AML-193 (cell line): ENCODE measurements around the gene MDFIC.

ENCODE experiments used
- DNase-seq, 2 experiments: peaks; one replicate each; lab custom pipeline; 2025; lab: John Stamatoyannopoulos, UW

The MDFIC gene

DNA sequence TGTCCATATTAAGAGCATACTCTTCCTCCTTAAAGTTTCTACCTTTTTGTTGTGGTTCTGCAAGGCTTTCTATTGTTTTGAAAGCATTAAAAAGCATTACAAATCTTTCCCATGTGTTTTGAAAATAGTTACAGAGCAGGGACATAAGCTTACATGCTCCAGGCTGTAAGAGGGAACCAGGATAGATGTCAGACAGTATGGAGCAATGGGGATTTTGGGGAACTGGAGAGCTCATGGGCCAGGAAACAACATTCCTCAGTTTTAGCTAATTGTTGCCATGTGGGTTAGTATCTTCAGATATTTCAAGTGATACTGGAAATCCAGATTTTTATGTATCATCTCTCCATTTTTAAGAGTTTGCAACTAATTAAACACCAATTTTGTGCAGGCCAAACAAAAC is 3.5 kb downstream of the MDFIC start:
- no peak for DNase-seq

DNA sequence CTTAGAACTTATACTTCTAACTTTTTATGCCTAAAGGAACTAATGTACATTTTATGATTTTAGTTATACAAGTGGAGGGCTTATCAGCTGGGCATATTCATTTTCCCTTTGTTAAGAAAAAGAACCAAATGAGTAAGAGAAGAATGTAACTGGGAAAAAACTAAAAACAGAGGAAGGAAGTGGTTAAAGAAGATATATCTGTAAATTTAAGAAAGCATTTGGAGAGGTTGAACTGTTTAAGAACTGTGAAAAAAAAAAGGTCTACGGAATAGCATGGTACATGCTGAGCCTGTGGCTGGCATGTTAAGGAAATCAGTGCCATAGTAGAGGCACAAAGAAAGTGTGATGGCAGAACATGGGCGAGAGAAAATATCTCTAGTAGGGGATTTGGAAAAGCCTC is 6.2 kb downstream of the MDFIC start:
- DNase-seq, result no peak

DNA sequence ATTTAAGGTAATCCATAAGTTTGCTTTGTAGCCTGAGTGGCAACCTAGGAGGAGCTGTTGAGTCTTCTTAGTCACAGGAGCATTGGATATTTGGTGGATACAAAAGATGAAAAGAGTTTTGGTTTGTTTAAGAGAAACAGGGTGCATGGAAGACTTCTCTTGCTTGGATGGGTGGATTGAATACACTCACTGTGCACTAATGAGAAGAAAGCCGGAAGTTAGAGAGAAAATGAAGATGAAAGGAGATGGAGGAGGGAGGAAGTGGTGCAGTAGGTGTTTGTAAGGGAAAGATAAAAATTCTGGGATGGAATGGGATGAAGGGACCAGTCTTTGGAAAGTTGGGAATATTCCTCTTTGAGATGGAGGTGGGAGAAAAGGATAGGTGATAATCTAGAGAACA is 7.7 kb downstream of the MDFIC start:
- DNase-seq, result no peak

DNA sequence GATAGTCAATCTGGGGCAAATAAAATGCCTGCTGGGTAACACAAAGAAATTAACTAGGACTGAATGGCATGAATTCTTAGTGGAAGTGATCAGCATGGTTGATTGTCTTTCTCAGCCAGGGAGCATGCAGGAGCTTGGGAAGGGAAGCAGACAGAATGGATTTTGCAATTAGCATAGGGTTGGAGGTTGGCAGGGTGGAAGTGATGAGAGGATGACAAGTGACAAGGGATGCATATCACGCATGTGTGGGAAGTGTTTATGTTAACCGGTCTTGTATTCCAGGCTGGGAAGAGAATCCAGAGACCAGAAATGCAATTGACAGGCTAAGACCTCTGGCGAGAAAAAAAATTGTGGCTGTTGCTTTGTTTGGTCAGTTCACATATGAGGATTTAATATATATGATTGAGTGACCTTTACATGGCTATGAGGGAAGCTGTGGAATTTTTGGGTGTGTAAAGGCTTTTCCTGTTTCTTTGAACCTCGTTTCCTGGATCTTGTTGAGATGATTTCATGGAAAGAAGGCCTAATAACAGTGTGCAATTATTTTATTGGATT is 8.3 kb downstream of the MDFIC start:
- no peak for DNase-seq

DNA sequence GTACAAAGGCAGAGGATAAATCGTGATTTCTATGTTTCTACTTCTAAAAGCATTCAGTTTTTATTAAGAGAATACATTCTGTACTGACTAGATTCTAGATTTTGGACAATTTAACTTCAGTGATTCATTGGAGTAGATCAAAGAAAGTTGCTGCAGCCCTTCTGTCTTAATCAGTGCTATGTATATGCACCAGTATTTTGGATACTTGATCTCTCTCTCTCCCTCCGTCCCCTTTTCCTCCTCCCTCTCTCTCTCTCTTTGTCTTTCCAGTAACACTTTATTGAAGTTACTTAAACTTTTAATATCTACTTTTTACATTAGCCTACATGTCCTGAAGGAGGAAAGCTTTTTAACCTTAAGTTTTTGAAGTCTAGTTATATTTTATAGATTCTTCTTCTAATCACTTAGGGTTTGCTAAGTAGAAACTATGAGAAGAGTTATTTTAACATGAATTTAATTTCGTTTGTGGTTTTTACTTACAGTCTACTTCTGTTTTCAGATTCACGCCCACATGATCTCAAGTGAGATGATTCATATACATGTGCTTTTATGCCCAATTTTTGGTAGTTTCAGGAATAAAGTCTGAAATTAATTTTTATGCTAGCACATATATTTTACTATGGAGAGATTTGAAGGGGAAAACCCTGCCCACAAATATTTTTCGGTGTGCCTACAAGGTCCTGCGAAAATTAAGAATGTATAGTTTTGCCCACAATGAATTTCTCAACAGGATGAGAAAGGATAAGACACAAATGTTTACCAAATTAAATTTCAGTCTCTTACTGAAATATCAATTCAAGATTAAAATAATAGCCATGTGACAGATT is 9.1 kb downstream of the MDFIC start:
- DNase-seq, result peak; percentile 51 to 60

DNA sequence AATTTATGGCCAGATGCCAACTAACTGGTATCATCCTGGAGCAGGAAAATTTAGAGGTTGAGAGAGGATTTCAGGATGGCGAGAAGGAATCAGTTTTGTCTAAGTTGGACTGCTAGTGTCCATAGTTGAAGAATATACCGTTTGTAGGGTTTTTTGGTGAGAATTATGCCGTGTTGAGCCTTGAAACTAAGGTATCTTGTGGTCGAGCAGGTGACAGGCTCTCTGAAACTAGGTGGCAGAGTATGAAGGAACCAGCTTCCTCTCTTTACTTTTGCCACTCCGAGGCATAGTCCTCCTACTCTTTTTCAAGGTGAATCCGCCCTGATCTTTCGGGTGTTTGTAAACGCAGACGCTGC is 9.7 kb downstream of the MDFIC start:
- DNase-seq, result no peak

DNA sequence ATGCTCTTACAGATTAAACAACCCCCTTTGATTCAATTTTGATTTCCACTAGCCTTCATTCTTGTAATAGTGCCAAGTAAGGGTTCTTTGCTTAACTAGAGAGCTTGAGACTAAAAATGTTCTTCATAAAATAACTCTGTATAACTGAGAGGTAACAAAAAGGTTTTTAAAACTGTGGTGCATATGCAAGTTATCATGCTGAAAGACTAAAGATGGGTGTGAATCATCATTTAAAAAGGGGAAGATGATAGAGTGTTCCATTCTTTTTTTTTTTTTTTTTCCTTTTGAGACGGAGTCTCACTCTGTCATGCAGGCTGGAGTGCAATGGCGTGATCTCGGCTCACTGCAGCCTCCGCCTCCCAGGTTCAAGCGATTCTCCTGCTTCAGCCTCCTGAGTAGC is 11.1 kb downstream of the MDFIC start:
- no peak for DNase-seq

DNA sequence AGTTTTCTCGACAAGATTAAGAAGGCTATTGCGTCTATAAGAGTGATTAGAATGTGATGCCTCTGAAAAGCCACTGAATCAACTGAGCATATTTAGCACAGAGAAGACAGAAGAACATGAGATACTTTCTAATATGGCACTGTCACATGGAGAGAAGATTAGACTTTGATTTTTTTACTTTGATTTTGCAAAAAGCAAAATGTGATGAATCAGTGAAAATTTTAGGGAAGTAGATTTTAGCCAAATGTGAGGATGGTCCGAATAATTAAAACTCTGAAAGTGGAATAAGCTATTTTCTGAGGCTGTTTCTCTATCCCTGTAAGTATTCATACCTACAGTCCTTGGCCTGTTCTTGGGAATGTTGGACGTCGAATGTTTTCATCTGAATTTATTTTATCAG is 11.8 kb downstream of the MDFIC start:
- DNase-seq, result no peak

DNA sequence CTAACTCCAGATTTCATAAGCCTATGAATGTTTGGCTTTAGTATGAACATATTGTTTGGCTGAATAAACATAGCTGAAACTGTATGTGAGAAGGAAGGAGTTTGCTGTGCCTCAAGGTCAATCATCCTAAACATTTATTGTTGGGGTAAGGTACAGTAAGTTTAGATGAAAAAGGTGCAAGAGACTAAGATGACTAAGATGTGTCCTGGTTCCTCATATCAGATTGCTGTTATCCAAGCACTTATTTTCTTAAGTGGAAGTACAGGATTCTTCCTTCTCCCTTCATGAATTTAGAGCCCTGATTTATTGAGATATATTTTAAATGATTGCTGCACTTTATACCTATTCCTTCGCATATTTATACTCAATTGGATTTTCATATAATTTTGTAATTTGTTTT is 12.2 kb downstream of the MDFIC start:
- no peak for DNase-seq

DNA sequence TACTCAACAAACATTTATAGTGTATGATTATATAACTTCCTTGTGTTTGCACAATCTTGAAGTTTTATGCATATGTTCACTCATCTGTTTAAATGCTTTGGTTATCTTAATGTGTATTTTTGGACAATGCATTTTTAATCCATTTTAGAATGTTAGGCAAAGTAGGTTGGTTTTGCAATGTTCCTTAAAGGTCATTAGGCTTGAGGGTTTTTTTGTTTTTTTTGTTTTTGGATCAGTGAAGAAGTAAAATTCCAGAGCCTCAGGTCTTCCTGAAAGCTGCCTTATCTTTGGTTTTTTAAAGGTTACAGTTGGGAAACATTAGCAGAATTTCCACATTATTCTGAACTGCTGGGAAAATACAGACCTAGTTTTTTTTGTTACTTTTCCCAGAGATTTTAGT is 12.8 kb downstream of the MDFIC start:
- no peak for DNase-seq

DNA sequence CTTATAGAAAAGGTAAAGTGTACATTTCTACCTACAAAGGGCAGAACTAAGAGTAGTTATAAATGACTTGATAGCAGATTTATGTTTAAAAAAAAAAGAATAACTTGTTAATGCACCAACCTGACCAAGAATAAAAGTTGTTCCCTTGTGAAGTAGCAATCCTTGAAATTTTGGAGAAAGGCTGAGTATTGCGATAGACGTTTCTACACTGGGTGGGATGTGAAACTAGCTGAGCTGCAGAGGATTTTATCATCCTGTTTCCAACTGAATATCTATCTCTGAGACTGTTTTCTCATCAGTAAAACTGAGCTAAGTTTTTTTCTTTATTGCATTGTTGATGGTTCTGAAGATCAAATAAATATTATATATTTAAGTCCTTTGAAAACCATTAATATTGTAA is 14.6 kb downstream of the MDFIC start:
- no peak for DNase-seq

DNA sequence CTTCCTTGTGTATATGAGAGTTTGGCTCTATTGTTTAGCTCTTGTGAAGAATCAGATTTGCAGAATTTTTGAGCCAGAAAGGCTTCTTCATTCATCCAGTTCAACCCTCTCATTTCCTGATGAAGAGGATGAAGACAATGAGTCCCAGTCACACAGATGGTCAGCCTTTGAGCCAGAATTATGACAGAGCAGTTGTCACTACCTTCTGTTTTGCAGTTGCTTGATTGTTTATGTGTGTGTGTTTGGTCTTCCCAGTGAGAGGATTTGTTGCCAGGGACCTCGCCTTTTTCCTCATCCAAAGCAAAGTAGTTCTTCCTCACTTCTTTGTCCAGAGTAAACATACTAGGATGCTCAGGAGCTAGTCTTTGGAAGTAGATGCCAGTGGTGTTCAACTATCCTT is 15.6 kb downstream of the MDFIC start:
- DNase-seq, result no peak

DNA sequence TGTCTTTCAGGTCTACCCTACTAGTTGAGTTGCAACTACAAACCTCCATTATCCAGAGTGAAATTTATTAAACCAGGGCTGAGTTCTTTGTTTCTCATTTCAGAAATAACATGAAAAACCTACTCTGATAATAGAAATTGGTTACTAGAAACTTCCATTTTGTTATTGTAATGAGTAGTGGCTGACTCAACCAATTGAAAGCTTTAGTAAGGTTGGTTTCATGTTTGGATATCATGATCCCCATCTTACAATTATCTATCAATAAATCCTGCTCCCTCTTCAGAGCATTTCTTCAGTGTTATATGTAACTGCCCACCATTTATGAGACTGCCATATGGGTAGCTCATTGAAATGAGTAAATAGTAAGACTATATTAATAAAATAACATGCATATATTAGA is 16.9 kb downstream of the MDFIC start:
- no peak for DNase-seq

DNA sequence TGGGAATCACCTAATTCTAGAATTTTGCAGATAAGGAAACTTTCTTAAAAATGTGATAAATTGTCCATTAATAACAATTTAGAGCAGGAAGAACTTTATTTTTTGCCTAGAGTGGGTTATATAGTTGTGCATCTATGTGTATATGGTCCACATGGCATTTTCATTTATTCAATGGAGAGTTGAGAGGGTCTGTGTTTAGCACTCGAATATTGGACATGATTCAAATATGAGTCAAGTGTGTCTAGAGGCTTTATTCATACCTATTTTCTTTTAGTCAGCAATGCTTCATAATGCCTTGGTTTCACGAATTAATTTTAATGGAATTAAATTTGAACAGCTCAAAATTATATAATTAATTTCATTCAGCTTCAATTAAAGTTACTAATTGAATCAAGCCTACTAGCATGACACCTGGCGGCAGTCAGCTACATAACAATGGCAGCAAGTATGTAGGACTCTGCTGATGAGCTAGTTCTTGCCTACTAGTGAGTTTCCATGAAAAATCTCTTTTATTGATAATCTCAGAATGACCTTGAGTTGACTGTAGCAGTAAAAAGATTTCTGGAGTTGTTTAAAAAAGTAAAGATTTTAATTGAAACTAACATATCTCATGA is 17.7 kb downstream of the MDFIC start:
- DNase-seq, result no peak

DNA sequence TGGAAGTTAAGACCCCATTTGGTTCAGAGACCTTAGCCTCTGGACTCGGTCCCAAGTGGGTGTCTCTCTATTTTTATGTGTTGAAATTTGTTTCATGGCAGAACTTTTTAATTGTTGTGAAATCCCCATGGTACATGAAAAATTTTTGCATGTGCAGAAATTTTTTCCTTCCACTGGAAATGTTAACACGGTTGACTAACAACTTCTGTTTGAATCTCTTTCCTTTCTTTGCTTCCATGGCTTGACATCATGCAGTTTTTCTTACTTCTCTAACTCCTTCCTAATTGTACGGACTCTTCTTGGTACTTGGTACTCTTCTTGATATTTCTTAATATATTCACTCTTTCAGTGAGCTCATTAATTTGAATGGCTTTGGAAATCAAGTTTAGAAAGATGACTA is 18.3 kb downstream of the MDFIC start:
- no peak for DNase-seq

DNA sequence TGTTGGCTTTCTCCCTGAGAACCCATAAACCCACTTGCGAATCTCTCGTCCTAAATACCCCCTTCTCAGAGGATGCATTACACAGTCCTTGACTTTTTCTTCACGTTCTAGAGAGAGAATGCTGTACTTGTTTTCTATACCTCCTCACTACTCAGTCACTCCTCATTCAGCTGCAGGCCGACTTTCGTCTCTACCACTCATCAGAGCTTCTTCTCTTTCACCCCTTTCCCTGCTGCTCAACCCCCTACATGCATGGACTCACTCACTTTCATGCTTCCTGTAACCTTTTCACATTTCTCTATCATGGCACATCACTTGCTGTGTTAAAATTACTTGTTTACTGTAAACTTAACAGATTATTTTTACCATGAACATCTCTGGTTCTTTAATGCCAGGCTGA is 19.8 kb downstream of the MDFIC start:
- DNase-seq, result no peak

DNA sequence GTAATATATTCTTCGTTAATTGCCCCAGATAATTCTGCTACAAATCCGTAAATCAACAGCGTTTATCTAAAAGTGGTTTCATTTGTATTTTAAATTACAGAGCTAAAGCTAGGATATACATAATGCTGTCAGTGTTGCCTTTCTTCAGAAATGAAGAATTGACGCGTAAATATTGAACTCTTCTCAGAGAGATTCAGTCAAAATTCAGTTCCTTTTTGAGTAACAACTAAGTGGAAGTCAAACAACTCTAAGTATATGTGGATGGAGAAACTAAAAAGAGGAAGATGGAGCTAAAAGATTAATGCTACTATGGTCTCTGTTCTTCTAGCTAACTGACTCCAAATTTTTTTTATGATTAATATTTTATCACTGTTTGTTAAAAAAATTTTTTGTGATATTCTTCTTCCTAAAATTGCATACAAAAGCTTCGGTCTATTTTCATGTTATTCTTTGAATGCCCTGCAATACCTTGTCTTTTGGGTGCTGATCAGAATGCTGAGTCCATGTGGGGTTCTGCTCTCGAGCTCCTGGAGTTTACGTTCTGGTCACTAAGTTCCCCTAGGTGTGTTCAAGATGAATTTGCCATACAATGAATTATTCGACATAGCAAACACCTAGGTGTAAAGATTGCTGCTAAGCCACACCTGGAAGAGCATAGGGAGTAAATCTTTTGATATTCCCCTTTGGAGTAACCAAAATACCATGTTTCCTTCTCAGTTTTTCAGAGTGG is 20.7 kb downstream of the MDFIC start:
- peak; percentile 15 to 46 for DNase-seq

DNA sequence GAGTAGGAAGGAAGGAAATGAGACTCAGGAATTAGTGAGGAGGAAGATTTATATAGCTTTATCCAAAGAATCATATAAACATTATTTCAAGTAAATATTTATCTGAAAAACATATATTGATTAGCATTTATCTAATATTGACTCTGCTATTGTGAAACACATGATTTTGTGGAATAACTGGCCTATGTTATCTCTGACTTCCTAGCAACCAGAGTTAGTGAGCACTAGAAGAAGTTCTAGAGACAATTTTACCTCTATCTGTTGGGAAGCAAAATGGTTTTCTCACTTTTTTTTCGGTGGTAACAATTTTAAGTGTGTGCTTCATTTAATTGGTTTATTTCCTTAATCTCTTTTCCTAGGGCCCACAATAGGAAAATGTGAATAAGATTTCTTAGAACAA is 21.6 kb downstream of the MDFIC start:
- DNase-seq, result no peak

DNA sequence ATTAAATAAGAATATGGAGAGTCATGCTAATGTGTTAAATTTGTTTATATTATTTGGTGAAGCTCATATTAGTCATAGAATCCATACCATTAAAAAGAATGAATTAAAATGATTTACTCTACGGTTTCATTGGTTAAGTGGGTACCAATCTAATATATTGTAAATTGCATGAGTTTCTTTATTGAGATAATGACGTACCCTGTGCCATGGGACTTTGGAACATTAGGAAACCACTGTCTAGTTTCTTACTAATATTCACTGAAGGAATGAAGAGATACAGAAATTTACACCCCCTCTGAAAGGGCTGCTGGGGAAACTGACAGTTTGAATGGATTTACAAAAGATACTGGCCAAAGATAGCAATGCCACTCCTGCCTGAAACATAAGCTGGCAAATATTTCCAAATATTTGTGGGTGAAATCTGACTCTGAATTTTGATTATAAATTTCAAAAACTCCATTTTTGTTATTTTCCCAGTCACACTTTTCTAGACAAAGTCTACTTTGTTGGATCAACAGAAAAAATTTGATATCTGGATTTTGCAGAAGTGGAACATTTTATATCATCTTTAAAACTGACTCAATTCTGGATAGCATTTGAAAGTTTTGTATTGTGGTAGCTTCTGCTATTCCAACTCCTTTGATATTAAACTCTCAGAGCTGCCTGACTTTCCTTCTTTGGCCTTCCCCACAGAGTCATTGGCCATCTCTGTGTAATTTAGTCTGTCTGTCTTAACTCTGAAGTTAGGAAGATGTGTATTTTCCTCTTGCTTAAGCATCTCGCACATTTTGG is 22.3 kb downstream of the MDFIC start:
- no peak for DNase-seq

DNA sequence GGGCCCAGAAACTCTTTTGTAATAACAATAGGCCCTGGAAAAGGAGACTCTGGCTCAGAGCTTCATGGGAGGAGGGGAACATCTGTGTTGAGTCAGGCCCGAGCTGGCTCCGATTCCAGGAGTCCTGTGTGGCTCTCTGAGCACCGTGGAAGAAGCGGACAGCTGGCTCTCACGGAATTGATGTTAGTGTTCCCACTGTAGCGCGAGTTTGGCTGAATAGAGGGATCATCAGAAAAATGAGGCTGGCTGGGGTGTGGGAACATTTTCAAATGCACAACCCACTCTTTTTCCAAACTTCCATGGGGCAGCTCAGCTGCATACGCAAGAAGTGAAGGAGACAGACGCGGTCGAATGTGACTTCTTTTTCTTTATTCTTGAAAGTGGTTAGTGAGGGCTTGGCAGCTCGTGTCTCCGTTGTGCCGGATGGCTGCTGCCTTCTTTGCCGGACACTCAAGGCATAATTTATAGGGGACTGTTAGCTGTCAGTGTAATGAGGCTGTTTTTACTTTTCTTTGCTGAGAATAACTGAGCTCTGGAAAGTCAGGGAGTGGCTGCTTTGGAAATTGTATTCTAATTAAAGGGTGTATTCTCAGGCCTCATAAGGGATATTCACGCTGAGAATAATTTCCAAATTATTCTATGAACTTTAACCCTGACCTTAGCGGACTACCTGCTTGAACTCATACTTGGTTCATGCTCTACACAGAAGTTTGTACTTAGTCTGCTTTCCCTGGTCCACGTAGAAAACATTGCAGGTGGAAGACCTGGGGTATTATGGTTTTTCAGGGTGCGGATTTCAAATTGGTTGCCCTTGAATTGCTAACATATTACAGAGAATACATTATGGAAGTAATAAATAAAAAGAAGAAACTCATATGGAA is 23.1 kb downstream of the MDFIC start:
- DNase-seq, result no peak

DNA sequence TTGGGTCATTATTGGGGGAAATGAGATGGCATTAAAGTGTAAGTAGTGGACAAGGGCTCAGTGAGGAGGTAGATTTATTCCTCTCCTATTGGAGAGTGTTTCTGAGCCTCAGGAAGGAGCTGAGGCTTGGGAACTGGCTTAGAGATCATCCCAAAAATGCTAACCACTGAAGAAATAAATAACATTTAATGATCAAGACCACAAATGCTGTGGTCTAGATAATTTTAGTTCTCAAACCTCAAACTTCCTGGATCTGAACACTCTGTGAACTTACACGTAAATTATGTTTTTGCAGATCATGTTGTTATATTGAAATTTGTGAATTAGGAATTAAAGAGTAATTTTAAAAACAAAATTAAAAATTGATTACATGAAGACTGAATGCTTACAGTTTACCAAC is 27.3 kb downstream of the MDFIC start:
- no peak for DNase-seq
